ENCODE results near the gene ANO10.

DNA sequence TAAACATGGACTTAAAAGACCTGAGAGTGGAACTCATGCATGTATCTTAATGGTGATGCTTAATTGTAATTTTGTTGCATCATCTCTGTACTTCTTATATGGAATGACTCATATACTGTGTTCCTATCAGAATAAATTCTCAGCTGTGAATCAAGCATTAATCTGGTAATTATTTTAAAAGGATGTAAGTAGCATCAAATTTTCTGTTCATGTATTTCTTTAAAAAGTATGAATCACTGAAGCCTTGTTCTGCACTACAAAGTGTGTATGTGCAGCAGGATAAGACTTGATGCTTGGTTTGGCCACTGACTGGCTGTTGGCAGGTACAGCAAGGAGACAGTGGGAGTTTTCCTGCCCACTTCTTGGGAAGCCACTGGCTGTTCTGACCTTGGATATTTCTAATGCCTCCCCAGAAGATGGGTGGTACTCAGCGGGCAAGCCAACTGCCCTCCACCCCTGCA is 123.9 kb downstream of the ANO10 start:
- TF ChIP-seq, protein P1, sequence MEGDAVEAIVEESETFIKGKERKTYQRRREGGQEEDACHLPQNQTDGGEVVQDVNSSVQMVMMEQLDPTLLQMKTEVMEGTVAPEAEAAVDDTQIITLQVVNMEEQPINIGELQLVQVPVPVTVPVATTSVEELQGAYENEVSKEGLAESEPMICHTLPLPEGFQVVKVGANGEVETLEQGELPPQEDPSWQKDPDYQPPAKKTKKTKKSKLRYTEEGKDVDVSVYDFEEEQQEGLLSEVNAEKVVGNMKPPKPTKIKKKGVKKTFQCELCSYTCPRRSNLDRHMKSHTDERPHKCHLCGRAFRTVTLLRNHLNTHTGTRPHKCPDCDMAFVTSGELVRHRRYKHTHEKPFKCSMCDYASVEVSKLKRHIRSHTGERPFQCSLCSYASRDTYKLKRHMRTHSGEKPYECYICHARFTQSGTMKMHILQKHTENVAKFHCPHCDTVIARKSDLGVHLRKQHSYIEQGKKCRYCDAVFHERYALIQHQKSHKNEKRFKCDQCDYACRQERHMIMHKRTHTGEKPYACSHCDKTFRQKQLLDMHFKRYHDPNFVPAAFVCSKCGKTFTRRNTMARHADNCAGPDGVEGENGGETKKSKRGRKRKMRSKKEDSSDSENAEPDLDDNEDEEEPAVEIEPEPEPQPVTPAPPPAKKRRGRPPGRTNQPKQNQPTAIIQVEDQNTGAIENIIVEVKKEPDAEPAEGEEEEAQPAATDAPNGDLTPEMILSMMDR (IDR thresholded peaks at IDR 0.05) = no peak
- no peak for TF ChIP-seq POLR2A (IDR thresholded peaks at IDR 0.05)
